Activated naive CD4-positive, alpha-beta T cell treated with anti-CD3 and anti-CD28 coated beads, Interleukin-2, amount 50 U/mL, for 72 hours (primary cell): ENCODE data around the gene MX2. TPM values are rescaled to one million over a fixed set of nuclear protein-coding genes. Genes with fewer than 3 reads are reported as not detected.
"Not testable (repeated sequence)": the region's sequence is repeated elsewhere in the genome, so short reads cannot be mapped to it uniquely, and the experiment has no call there.

Experiments used
- ATAC-seq, 2 donors: fragments of 150-1000 bp; cut with Tn5 transposase; 2 replicates each; pipeline ENCODE4 v1.10.0; 2021; ENCODE audit warnings: mild to moderate bottlenecking in 2 of 2, moderate library complexity in 2 of 2
- DNase-seq, 2 donors: peaks; one replicate each; pipeline ENCODE4 v3.0.0; 2021 to 2022; ENCODE audit warnings: low spot score in 2 of 2
- H3K27ac Mint-ChIP-seq, 2 donors: one replicate each; pipeline ENCODE4 v1.8.0; 2022; ENCODE audit warnings: mild to moderate bottlenecking in 2 of 2, mixed read lengths in 2 of 2
- H3K36me3 Mint-ChIP-seq, 2 donors: one replicate each; pipeline ENCODE4 v1.8.0; 2022; ENCODE audit warnings: mixed read lengths in 2 of 2
- H3K9me3 Mint-ChIP-seq, 2 donors: one replicate each; pipeline ENCODE4 v1.8.0; 2022; ENCODE audit warnings: mixed read lengths in 2 of 2
- total RNA-seq, 2 donors: library from RNA; stranded (reverse); gene quantifications; one replicate each; pipeline ENCODE4 v1.2.3, GENCODE V29; 2022

MX2 gene
- total RNA-seq, 2 donors from 2014 or later: 3.6 to 79.4 TPM

- H3K27ac Mint-ChIP-seq: no peak overlapping the region
- peaks cover 19 to 31% of the 10 kb centered on the region in 2 donors for H3K9me3 Mint-ChIP-seq
- H3K36me3 Mint-ChIP-seq: peaks cover 43 to 44% of the 10 kb centered on the region in 2 donors
- DNase-seq (no peak), ATAC-seq (no peak)
These were observed 49.1 kb downstream of the MX2 start for GRCh38 chr21:41410767-41411448.

DNA sequence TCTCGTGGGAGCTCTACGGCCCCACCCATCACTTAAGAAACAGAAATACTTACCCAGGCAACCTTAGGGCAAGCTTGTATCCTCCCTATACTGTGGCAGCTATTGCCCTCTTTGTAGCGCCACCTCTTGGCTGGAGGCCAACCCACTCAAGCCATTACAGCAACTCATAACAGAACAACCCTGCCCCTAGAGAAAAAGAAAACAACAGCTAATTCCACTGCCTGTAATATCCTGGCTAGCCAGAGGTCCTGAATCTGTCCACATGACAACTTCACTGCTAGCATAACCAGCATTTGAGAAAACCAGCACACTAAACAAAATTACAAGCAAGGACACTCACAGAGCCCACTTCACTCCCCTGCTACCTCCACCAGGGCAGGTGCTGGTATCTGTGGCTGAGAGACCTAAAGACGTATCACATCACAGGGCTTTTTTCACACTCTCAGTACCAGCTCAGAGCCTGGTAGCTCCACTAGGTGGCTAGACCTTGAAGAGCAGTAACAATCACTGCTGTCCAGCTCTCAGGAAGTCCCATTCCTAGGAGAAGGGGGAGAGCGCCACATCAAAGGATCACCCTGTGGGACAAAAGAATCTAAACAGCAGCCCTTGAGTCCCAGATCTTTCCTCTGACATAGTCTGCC is 49.7 kb downstream of the MX2 start:
- ATAC-seq (peak in 1 of 2 donors; percentile 52), DNase-seq (no peak)
- Mint-ChIP-seq H3K27ac (no peak overlapping the region), H3K36me3 (peaks cover 43 to 44% of the 10 kb centered on the region in 2 donors), H3K9me3 (peaks cover 19 to 31% of the 10 kb centered on the region in 2 donors)

DNA sequence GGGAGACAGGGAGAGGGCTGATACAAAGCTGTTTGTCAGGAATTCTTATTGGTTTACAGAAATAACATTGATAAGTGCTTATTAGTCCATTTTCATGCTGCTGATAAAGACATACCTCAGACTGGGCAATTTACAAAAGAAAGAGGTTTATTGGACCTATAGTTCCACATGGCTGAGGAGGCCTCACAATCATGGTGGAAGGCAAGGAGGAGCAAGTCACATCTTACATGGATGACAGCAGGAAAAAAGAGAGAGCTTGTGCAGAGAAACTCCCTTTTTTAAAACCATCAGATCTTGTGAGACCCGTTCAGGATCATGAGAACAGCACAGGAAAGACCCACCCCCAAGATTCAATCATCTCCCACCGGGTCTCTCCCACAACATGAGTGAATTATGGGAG is 55.7 kb downstream of the MX2 start:
- Mint-ChIP-seq H3K36me3 (peaks cover 5 to 15% of the 10 kb centered on the region in 2 donors), H3K27ac (peak overlapping the region in 1 of 2 donors; percentile 25), H3K9me3 (peaks cover 15 to 26% of the 10 kb centered on the region in 2 donors)
- DNase-seq, ATAC-seq: not testable (repeated sequence)

- Mint-ChIP-seq H3K36me3 (peaks cover 6 to 7% of the 10 kb centered on the region in 2 donors), H3K9me3 (peaks cover 10 to 18% of the 10 kb centered on the region in 2 donors), H3K27ac (no peak overlapping the region)
- no peak for ATAC-seq
- DNase-seq: no peak
These were observed 56.6 kb downstream of the MX2 start for GRCh38 chr21:41418393-41418792.

- H3K27ac Mint-ChIP-seq: peak overlapping the region in 1 of 2 donors; percentile 58
These were observed 57.3 kb downstream of the MX2 start for GRCh38 chr21:41418956-41419680.

GRCh38 chr21:41419921-41420862 is 58.4 kb downstream of the MX2 start:
- ATAC-seq (peak; percentile 80 to 82), DNase-seq (peak; percentile 38 to 63)
- H3K9me3 Mint-ChIP-seq: peaks cover 4 to 13% of the 10 kb centered on the region in 2 donors
- peaks cover 0 to 10% of the 10 kb centered on the region in 2 donors for H3K36me3 Mint-ChIP-seq
- peak overlapping the region; percentile 87 to 97 for H3K27ac Mint-ChIP-seq

More at GRCh38 chr21:41418956-41419680, 57.3 kb downstream of the MX2 start:
- no peak for DNase-seq
- Mint-ChIP-seq H3K9me3 (peaks cover 6 to 16% of the 10 kb centered on the region in 2 donors), H3K36me3 (peaks cover under 1 to 6% of the 10 kb centered on the region in 2 donors)
- no peak for ATAC-seq

- H3K27ac Mint-ChIP-seq: peak overlapping the region; percentile 87 to 97
- not testable (repeated sequence) for ATAC-seq, DNase-seq
- H3K9me3 Mint-ChIP-seq: peaks cover 4 to 13% of the 10 kb centered on the region in 2 donors
- H3K36me3 Mint-ChIP-seq: peaks cover 0 to 15% of the 10 kb centered on the region in 2 donors
These were observed 59.2 kb downstream of the MX2 start for GRCh38 chr21:41420998-41421397.

GRCh38 chr21:41422546-41423304 is 60.9 kb downstream of the MX2 start:
- Mint-ChIP-seq H3K27ac (peak overlapping the region; percentile 11 to 29), H3K36me3 (peaks cover 0 to 27% of the 10 kb centered on the region in 2 donors), H3K9me3 (peaks cover 0 to 6% of the 10 kb centered on the region in 2 donors)
- ATAC-seq (no peak), DNase-seq (no peak)

- not testable (repeated sequence) for ATAC-seq, DNase-seq, H3K9me3 Mint-ChIP-seq
- Mint-ChIP-seq H3K27ac (peak overlapping the region; percentile 11 to 74), H3K36me3 (peaks cover 0 to 32% of the 10 kb centered on the region in 2 donors)
These were observed 61.4 kb downstream of the MX2 start for GRCh38 chr21:41423305-41423636.

GRCh38 chr21:41425588-41425953 is 63.7 kb downstream of the MX2 start:
- DNase-seq (no peak), ATAC-seq (peak in 1 of 2 donors; percentile 4)
- peaks cover 0 to 4% of the 10 kb centered on the region in 2 donors for H3K9me3 Mint-ChIP-seq
- peak overlapping the region; percentile 93 to 100 for H3K27ac Mint-ChIP-seq
- H3K36me3 Mint-ChIP-seq: peaks cover 0 to 52% of the 10 kb centered on the region in 2 donors

DNA sequence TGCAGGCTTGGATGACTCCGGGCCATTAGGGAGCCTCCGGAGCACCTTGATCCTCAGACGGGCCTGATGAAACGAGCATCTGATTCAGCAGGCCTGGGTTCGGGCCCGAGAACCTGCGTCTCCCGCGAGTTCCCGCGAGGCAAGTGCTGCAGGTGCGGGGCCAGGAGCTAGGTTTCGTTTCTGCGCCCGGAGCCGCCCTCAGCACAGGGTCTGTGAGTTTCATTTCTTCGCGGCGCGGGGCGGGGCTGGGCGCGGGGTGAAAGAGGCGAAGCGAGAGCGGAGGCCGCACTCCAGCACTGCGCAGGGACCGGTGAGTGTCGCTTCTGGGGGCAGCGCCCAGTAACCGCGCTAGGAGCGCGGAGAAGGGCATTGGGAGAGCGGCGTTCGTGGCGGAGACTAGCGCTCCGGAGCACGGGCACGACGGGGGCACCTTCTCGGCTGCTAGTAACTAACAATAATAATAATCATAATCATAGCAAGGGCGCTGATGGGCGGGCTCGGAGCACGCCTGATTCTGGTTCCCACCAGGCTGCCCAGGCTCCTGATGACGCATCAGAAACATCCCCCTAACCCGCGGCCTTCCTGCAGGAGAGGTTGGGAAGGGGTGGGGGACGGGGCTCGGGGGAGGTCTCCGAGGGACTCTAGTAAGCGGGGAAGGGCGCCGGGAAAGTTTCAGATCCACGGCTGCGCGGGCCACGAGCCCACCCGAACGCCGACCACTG is 64.3 kb downstream of the MX2 start, which contains the start of gene MX1:
TSS of gene MX1 (plus strand) at position 286 of the 722 bp plus-strand sequence. CDS start 5,832 bp downstream, outside the sequence.
- Mint-ChIP-seq H3K36me3 (peaks cover 0 to 54% of the 10 kb centered on the region in 2 donors), H3K9me3 (peaks cover 0 to 4% of the 10 kb centered on the region in 2 donors), H3K27ac (peak within 1 kb of the TSS; percentile 93 to 100)
- DNase-seq: peak; percentile 85 to 94
- ATAC-seq: peak; percentile 96 to 99

GRCh38 chr21:41426676-41427404 is 65.0 kb downstream of the MX2 start:
- Mint-ChIP-seq H3K36me3 (peaks cover 0 to 57% of the 10 kb centered on the region in 2 donors), H3K9me3 (peaks cover 0 to 4% of the 10 kb centered on the region in 2 donors), H3K27ac (peak overlapping the region; percentile 93 to 94)
- DNase-seq (peak in 1 of 2 donors; percentile 26), ATAC-seq (no peak)

DNA sequence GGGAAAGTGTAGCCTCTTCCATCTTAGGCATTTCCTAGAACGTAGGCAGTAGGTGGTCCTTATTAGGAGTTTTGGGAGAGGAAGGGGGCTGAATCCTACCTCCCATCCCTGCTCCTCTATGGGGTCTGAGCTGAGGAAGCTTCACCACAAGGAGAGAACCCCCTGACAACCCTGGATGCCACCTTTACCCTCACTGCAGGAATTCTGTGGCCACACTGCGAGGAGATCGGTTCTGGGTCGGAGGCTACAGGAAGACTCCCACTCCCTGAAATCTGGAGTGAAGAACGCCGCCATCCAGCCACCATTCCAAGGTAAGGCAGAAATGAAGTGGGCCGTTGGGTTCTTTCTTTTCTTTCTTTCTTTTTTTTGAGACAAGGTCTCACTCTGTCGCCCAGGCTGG is 65.7 kb downstream of the MX2 start:
- peak overlapping the region in 1 of 2 donors; percentile 94 for H3K27ac Mint-ChIP-seq
- H3K9me3 Mint-ChIP-seq: peaks cover 0 to 4% of the 10 kb centered on the region in 2 donors
- peaks cover under 1 to 59% of the 10 kb centered on the region in 2 donors for H3K36me3 Mint-ChIP-seq
- ATAC-seq (no peak), DNase-seq (no peak)

GRCh38 chr21:41428311-41428710 is 66.5 kb downstream of the MX2 start:
- H3K27ac Mint-ChIP-seq: peak overlapping the region in 1 of 2 donors; percentile 94
- peaks cover 0 to 3% of the 10 kb centered on the region in 2 donors for H3K9me3 Mint-ChIP-seq
- peaks cover 8 to 66% of the 10 kb centered on the region in 2 donors for H3K36me3 Mint-ChIP-seq
- ATAC-seq (no peak), DNase-seq (no peak)
